HEK293 (cell line): ENCODE results near the gene GBP7.
A peak's percentile ranks its signal among the peaks of the same experiment; 100 is the strongest.

Experiments used
- CTCF ChIA-PET: fragments of 350-600 bp; formaldehyde crosslinking; extraction: SDS; loops from one replicate; lab custom pipeline; 2021; ENCODE audit warnings: antibody characterized with exemption; lab: Yijun Ruan, JAX
- POLR2A ChIA-PET: fragments of 300-600 bp; formaldehyde crosslinking; extraction: SDS; loops from one replicate; lab custom pipeline; 2020; ENCODE audit warnings: antibody characterized with exemption, inconsistent platforms; lab: Yijun Ruan, JAX
- H3K27ac ChIP-seq: fragments of 200-500 bp; sonication (Bioruptor generic); 2 replicates; pipeline ENCODE4 v1.5.1; 2014; ENCODE audit warnings: low read depth, low read length, control low read depth, inconsistent platforms; ENCODE audit errors: extremely low read depth
- H3K36me3 ChIP-seq, 2 experiments: fragments of 200-500 bp in 1 of 2; sonication (Bioruptor generic) in 1 of 2; 1 replicate in 1 of 2; 2 replicates in 1 of 2; pipeline ENCODE4 v1.5.1; 2014 to 2017; ENCODE audit warnings: inconsistent platforms in 2 of 2, low read length in 2 of 2; ENCODE audit not compliant: control insufficient read depth in 2 of 2, insufficient read depth in 1 of 2
- H3K4me1 ChIP-seq: fragments of 200-500 bp; sonication (Bioruptor generic); 2 replicates; pipeline ENCODE4 v1.5.1; 2014; ENCODE audit warnings: mild to moderate bottlenecking, low read length, inconsistent platforms; ENCODE audit not compliant: control insufficient read depth, insufficient read depth
- H3K4me3 ChIP-seq: 2 replicates; pipeline ENCODE4 v1.5.1; 2011; ENCODE audit warnings: low read depth, mild to moderate bottlenecking, control low read depth, low read length, moderate library complexity
- H3K9me3 ChIP-seq: fragments of 200-500 bp; sonication (Bioruptor generic); 2 replicates; pipeline ENCODE4 v1.5.1; 2014; ENCODE audit warnings: low read depth, low read length, inconsistent platforms; ENCODE audit not compliant: control insufficient read depth, insufficient read depth
- GLI2 ChIP-seq: fragments of 450-650 bp; formaldehyde crosslinking; IDR thresholded peaks from 2 replicates; pipeline ENCODE4; 2017; ENCODE audit warnings: missing biosample characterization, missing genetic modification characterization, low read depth, borderline replicate concordance
- HOXC10 ChIP-seq: sonication (generic); formaldehyde crosslinking; IDR thresholded peaks from 2 replicates; pipeline ENCODE4 v1.8.1; 2023; ENCODE audit warnings: mild to moderate bottlenecking, missing genetic modification reagents
- SETDB1 ChIP-seq: IDR thresholded peaks from one replicate; pipeline ENCODE4 v1.6.1; 2017; ENCODE audit warnings: mild to moderate bottlenecking, low read length, moderate library complexity, mixed read lengths; ENCODE audit not compliant: insufficient read length
- WT1 ChIP-seq: fragments of 450-650 bp; formaldehyde crosslinking; IDR thresholded peaks from 2 replicates; pipeline ENCODE4 v1.5.1; 2016; ENCODE audit warnings: missing biosample characterization, missing genetic modification characterization
- ZBTB1 ChIP-seq: fragments of 450-650 bp; formaldehyde crosslinking; IDR thresholded peaks from 2 replicates; pipeline ENCODE4 v1.5.1; 2016; ENCODE audit warnings: missing biosample characterization, missing genetic modification characterization
- ZFP41 ChIP-seq: fragments of 450-650 bp; formaldehyde crosslinking; IDR thresholded peaks from 2 replicates; pipeline ENCODE4 v1.5.1; 2016; ENCODE audit warnings: missing biosample characterization, missing genetic modification characterization, borderline replicate concordance
- ZNF133 ChIP-seq: fragments of 450-650 bp; formaldehyde crosslinking; IDR thresholded peaks from 2 replicates; pipeline ENCODE4 v1.5.1; 2016; ENCODE audit warnings: missing biosample characterization, missing genetic modification characterization
- ZNF202 ChIP-seq: fragments of 450-650 bp; formaldehyde crosslinking; IDR thresholded peaks from 2 replicates; pipeline ENCODE4 v1.5.1; 2016; ENCODE audit warnings: missing biosample characterization, missing genetic modification characterization, borderline replicate concordance
- ZNF26 ChIP-seq: fragments of 450-650 bp; formaldehyde crosslinking; IDR thresholded peaks from 2 replicates; pipeline ENCODE4 v1.5.1; 2016; ENCODE audit warnings: missing biosample characterization, missing genetic modification characterization
- ZNF280D ChIP-seq: fragments of 450-650 bp; formaldehyde crosslinking; IDR thresholded peaks from 2 replicates; pipeline ENCODE4 v1.5.1; 2016; ENCODE audit warnings: missing biosample characterization, missing genetic modification characterization
- ZNF362 ChIP-seq: fragments of 450-650 bp; formaldehyde crosslinking; IDR thresholded peaks from 2 replicates; pipeline ENCODE4 v1.5.1; 2016; ENCODE audit warnings: missing biosample characterization, missing genetic modification characterization
- ZNF48 ChIP-seq: fragments of 450-650 bp; formaldehyde crosslinking; IDR thresholded peaks from 2 replicates; pipeline ENCODE4 v1.5.1; 2016; ENCODE audit warnings: missing biosample characterization, missing genetic modification characterization
- ZNF510 ChIP-seq: fragments of 450-650 bp; formaldehyde crosslinking; IDR thresholded peaks from 2 replicates; pipeline ENCODE4 v1.5.1; 2018; ENCODE audit warnings: mild to moderate bottlenecking, missing genetic modification characterization, missing biosample characterization; ENCODE audit not compliant: insufficient replicate concordance
- ZNF529 ChIP-seq: fragments of 450-650 bp; formaldehyde crosslinking; IDR thresholded peaks from 2 replicates; pipeline ENCODE4 v1.5.1; 2017; ENCODE audit warnings: missing genetic modification characterization, missing biosample characterization; ENCODE audit not compliant: insufficient replicate concordance
- ZNF530 ChIP-seq: fragments of 450-650 bp; formaldehyde crosslinking; IDR thresholded peaks from 2 replicates; pipeline ENCODE4 v1.5.1; 2016; ENCODE audit warnings: low read depth, missing biosample characterization, missing genetic modification characterization
- ZNF747 ChIP-seq: fragments of 450-650 bp; formaldehyde crosslinking; IDR thresholded peaks from 2 replicates; pipeline ENCODE4 v1.5.1; 2016; ENCODE audit warnings: missing biosample characterization, missing genetic modification characterization

GBP7 gene

GRCh38 chr1:89095737-89096136, 80.1 kb downstream of the GBP7 start:
- H3K9me3 ChIP-seq = no peaks in the 10 kb centered on the region
- no peak overlapping the region for H3K4me3 ChIP-seq
- TF ChIP-seq WT1 (tag by site-specific recombination) (no peak), ZNF529 (tag by site-specific recombination) (no peak), SETDB1 (peak; percentile 58), ZNF280D (0 out of 2 replicates have a peak, but pooled peaks have one; percentile 27)
- ChIA-PET POLR2A (no interaction called here), CTCF (no interaction called here)
- no peak overlapping the region for H3K27ac ChIP-seq
- no peaks in the 10 kb centered on the region for H3K36me3 ChIP-seq
- no peaks in the 10 kb centered on the region for H3K4me1 ChIP-seq

GRCh38 chr1:89089962-89090361, 85.8 kb downstream of the GBP7 start:
- TF ChIP-seq ZFP41 = no peak
- no peak for TF ChIP-seq ZNF510 (tag by site-specific recombination)
- TF ChIP-seq ZNF362 (tag by site-specific recombination) = no peak
- no peak for TF ChIP-seq ZNF202 (tag by site-specific recombination)
- no peak for TF ChIP-seq ZNF133 (tag by site-specific recombination)
- no peak for TF ChIP-seq ZNF48 (tag by site-specific recombination)
- ChIA-PET CTCF (no interaction called here), POLR2A (no interaction called here)
- Histone ChIP-seq H3K9me3 (no peaks in the 10 kb centered on the region), H3K4me1 (no peaks in the 10 kb centered on the region), H3K27ac (no peak overlapping the region), H3K4me3 (no peak overlapping the region), H3K36me3 (no peaks in the 10 kb centered on the region)

GRCh38 chr1:89088572-89088971, 87.2 kb downstream of the GBP7 start:
- POLR2A ChIA-PET = no interaction called here
- no peak overlapping the region for H3K27ac ChIP-seq
- TF ChIP-seq ZNF530 (tag by site-specific recombination) = no peak
- no peak for TF ChIP-seq GLI2
- TF ChIP-seq ZNF529 (tag by site-specific recombination) = no peak
- TF ChIP-seq ZNF747 (tag by site-specific recombination) = no peak
- TF ChIP-seq ZFP41 = no peak
- TF ChIP-seq HOXC10 = no peak
- no peak for TF ChIP-seq ZBTB1 (tag by site-specific recombination)
- TF ChIP-seq ZNF26 (tag by site-specific recombination) = no peak
- TF ChIP-seq, all 188 proteins: peak for 0
- Histone ChIP-seq H3K9me3 (no peaks in the 10 kb centered on the region), H3K4me3 (no peak overlapping the region), H3K4me1 (no peaks in the 10 kb centered on the region), H3K36me3 (no peaks in the 10 kb centered on the region)
- CTCF ChIA-PET = no interaction called here
